Middle frontal gyrus (tissue), 1 donor: ENCODE measurements around the gene IRS2.

Experiments
- DNase-seq: peaks from one replicate; pipeline ENCODE4 v3.0.0-alpha.2; 2015; ENCODE audit warnings: low spot score; ENCODE audit errors: extremely low spot score

The IRS2 gene

DNA sequence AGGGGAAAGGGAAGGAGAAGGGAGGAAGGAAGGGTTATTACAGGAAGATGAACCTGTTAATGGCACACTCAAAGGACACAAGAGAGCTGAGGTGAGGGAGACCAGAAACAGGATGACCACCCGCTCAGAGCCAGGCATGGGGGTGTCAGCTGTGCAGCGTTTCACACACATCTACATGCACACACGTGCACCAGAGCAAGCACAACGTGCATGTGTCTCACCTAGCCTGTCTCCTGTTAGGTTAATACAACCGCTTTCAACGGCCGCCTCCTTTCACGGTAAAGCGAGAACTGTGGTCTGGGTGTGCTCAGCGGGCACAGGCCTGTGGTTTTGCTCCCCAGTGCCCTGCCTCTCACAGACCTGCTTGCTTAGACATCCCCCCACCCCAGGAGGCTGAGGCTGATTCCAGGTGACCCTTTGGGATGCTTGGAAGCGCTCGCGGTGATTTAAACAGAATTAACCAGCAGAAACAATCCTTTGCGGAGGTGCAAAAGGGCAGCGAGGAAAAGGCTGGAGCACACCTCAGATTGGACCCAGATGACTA, 27.4 kb downstream of the IRS2 start:
- DNase-seq: no peak

DNA sequence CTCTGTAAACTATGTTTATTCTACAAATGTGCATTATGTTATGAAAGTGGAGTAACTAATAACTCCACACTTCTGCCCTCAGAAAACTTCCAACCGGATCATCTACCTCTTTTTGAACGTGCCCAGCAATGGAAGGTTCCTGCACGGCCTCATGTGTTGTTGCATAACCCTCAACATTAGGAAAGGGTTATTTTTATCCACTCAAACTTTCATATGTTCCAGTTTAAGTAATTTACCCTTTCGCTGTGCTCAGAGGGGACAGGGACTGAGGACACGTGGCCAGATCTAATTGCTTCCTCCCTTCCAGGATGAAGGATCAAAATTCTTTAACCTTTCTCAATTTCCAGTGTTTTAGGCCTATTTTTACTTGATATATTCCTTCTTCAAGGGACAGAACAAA, 29.6 kb downstream of the IRS2 start:
- no peak for DNase-seq

DNA sequence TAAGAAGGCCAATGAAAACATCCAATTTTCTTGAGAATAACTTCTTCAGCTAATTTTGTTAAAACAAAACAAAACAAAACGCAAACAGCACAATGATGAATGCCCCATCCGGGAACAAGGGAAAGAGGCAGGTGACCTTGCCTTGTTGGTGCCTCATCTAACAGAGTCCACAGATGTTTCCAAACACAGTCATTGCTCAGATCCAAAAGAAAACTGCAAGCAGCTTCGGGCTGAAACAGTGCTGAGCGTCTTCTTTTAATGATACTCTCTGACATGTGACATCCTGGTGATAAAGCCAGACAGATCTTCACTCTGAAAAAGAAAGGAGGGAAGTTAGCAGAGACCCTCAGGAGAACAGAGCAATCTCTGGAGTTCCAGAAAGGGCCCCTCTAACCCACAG, 30.4 kb downstream of the IRS2 start:
- DNase-seq: no peak

DNA sequence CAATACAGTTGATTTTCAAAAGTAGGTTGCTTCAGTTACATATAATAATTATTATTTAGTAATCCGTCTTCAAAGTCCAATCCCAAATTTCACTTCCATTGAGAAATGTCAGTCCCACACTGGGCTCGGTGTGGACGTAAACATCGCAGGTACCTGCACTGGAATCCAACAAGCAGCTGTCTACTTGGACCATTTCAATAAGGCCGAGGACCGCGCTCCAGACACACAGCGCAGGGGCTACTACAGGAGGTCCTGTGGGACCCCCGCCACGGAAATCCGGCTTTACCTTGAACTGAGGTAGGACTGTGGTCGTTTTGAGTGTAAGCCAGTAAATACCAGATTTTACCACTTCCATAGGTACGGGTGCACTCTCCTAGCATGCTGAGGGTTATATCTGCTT, 30.8 kb downstream of the IRS2 start:
- DNase-seq: no peak

DNA sequence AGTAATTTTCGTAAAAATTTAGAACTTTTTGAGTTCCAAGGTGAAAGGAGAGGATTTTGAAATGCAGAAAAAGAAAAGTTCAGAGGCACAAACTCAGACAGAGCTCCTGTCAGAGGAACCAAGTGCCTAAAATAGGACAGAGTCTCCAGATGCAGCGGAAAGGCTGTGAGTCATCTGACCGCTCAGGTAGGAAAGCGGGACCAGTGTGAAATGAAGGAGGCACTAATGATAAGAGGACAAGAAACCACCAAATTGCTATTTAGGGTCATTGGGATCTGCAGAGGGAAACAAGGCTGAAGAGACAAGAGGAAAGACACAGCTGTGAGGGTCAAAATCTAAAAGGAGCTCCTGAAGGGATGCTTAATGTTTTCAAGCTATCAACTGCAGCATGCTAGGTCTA, 34.9 kb downstream of the IRS2 start:
- DNase-seq: no peak

DNA sequence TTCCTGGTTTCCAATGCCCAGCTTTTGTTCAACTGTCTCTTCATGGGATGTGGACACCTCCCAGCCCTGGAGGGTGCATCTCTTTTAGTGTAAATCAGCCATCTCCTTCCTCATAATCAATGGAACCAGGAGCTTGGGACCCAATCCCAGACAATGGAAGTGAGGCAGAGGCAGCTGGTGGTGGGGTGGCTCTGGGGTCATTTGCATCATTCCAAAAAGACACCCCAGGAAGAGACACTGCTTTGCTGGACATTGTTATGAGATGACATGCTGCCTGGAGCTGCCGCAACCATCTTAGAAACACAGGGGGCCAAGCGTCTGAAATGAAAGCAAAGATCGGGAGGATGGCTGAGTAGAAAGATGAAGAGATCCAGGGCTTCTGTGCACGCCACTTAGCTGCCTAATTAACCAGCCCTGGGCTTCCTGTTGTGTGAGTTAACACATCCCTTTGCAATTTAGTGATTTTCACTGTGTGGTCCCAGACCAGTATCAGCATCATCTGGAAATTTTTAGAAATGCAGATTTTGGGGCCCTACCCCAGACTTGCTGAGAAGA, 36.1 kb downstream of the IRS2 start:
- no peak for DNase-seq

DNA sequence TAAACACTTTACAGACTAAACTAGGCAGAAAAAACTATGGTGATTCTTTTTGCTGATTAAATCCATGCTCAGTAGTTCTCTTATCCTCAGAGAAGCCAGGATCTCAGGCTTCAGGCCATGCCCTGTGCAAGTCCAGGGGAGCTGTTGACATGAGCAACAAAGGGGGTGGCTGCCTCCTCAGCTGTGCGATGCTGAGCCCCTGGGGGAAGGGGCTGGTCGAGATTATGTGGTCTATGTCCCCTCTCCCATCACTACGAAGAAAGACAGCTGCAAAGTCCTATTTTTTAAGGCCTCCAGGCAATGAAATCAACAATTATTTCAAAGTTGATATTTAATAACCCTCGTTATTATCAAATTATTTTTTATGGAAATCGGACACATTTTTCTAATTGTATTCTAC, 37.0 kb downstream of the IRS2 start:
- no peak for DNase-seq

DNA sequence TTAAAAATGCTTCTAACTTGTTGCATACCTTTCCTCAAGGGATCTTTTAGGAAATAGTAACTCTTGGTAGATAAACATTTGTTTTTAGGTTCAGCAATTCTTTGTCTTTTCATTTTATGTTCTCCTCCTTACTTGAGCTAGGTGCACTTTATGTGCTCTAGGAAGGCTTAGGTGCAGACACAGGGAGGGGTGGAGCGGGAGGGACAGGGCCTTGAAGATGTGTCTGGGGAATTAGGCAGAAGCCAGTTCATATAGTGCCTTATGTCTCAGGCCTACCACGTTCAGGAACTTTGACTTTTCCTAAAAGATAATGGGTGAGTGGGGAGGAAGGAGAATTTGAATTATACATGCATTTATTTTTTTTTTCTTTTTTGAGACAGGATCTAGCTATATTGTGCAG, 37.7 kb downstream of the IRS2 start:
- no peak for DNase-seq

DNA sequence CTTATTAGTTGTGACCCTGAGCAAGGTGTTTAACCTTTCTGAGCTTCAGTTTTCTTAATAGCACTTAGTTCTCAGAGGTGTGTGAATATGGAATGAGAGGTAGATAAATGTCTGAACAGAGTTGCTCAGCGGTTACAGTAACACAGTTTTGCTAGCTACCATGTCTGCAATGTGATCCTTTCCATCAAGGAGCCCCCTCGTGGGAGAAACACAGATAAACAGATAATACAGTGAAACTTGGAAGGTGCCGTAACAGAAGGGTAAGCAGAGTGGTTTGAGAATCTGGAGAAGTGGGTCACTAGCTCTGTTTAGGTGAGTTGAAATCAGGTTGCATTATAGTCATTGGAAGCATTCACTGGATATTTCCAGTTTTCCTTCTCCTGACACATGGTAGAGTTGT, 38.9 kb downstream of the IRS2 start:
- DNase-seq: no peak

DNA sequence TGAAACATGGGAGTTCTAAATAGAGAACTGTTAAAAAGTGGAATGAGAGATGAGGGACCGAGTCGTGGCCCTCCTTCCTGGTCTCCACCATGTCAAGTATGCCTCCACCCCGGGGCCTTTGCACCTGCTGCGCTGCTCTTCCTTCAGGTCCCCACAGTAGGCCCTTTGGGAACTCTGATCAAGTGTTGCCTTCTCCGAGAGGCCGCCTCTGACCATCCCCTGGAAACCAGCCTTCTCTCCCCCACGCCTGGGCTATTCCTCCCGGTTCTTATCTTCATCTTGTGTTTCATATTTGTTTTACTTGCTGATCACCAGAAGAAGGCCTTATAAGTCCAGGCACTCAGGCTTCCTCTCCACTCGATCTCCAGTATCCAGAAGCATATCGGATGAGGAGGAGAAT, 40.0 kb downstream of the IRS2 start:
- DNase-seq: no peak

DNA sequence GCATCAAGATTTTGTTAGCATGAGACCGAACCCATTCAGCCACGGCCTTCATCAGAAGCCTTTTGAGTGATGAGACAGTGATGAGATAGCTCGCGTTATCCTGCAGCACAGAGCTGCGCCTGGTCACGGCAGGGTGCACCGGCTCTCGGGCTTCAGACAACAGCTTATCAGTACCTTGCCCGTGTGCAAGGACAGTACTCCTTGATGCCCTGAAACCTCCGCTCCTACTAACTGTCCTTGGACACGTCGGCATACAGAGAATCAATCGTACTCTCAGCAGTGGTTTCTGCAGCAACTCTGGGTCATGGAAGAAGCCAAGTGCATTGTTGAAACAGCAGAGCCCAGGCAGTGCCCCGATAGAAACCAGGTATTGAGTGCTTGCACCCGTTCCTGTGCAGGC, 40.7 kb downstream of the IRS2 start:
- no peak for DNase-seq

DNA sequence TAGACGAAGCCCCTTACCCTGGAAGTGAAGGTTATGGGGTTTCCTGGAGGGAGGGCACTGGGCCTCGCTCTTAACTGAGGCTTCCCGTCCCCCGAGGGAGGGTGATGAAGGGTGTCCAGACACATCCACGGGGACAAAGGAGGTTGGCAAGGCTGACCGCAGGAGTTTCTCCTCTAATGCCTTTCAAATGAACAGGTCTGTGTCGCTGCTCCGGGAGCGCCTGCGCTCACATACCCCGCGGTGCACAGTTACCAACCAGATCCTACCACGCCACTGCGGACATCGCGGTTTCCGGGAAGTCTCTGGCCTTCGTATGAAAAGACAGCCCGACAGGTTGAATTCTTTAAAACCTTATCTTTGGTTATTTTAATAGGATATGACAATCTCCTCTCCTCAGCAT, 41.3 kb downstream of the IRS2 start:
- no peak for DNase-seq

DNA sequence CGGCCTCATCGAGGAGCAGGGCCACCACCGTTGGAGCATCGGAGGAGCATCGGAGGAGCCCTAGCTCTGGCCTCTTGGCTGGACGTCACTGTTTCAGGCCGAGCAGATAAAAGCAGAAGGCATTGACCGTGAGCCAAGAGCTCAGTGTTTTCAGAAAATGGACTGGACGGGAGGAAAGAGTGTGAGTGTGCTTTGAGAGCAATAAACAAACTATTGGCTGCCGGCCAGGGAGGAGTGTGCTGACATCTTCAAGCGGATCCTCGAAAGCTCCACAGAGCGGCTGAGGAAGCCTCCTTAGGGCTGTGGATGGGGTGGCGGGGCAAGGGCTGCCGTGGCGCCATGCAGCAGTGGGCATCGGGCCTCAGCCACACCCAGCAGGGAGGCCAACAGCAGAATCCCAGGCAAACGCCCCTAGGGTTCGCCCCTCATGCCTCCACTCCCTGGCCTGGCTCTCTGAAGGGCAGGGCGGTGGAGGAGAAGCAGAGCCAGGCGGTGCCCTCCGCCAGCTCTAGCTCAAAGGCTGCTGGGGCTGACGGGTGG, 41.8 kb downstream of the IRS2 start:
- DNase-seq: no peak

DNA sequence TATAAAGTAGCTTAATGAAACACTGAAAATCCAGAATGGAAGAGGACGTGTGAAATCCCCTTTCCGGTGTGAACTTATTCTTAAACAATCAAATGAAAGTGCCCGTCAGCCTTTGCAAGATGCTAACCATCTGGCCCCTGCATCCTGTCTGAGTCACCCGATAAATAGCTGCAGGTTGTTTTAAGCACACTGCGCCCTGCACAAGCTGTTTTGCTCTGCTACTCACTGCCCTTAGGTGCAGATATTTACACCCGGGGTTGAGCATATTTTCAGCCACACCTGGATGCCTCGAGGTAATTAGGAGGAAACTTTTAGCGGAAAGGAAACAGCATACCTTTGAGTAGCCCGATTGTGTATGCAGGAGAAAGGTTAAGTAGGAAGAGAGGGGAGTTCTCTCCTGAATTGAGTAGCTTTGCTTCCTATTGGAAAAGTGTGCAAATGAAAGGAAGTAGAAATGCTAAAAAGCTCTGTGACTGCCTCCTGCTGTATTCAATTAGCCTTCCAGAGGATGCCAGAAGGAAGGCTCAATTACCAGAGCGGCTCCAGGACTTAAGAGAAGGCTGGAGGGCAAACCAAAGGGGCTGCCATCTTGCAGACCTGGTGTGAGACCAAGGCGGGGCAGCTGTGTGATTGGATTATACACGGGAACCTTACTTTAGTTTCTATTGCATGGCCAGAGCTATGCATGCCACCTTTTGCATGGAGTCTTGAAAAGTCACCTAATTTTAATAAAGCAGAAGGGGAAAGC, 42.5 kb downstream of the IRS2 start:
- no peak for DNase-seq

DNA sequence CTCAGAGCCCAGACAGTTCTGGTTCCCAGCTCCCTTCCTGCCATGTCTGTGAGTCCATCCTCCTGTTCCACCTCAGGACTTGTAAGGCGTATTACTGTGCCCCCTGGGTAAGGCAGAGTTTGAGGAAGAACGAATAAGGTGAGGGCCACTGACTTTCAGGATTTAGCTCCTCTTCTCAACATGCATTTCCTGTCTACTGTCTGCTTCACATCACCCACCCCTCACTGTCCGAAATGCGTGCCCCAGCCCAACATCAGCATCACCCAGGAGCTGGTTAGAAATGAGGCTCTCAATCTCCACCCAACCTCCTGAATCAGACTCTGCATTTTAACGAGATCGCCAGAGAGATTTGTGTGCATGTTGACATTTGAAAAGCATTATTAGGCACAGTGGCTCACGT, 44.4 kb downstream of the IRS2 start:
- no peak for DNase-seq

DNA sequence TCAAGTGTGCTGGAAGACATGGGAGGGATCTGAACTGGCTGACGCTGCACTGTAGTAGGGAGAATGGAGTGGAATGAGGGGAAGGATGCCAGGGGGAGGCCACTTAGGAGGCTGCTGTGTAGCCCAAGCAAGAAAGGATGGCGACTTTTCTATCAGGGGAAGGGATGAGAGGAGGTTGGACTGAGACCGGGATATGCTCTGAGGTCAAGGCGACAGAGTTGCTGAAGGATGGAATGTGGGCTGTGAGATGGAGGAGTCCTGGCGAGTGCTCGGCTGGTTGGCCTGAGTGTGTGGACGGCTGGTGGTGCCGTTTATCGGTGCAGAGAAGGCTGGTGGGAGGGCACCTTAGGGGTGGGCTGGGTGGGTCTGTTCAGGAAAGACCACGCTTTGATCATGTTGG, 45.7 kb downstream of the IRS2 start:
- DNase-seq: no peak

DNA sequence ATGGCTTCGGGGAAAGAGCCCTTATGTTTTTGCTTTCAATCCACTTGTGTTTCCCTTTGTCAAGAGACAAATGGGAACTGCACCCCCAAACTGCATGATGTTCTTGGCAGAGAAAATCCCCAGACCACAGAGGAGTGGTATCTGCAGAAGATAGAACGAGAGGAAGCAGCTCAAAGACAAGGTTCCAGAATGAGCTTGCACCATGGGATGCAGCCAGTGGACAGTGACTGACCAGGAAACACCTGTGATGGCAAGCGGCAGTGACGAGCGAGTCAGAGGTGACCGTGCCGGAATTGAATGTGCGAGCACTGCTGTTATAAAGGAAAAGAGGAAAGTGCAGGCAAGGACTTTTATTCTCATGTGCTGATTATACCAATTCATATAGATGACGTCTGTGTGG, 46.3 kb downstream of the IRS2 start:
- DNase-seq: no peak

DNA sequence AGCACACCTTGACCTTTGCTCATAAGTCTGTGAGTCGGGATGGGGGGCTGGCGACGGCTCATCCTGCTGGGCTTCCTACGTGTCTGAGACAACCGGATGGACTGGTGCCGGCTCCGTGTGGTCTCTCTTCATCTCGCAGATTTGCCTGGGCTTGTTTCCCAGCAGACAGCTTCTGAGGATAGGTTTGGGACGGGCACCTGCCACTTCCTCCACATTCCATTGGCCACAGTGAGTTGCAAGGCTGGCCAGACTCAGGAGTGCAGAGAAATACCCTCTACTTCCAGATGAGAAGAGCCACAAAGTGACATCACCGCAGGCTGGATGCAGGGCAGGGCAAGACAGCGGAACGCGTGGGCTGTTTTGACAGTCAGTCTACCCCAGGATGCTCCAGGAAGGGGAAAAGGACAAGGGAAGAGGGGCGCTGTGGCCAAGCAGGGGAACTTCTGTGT, 48.1 kb downstream of the IRS2 start:
- DNase-seq: no peak

DNA sequence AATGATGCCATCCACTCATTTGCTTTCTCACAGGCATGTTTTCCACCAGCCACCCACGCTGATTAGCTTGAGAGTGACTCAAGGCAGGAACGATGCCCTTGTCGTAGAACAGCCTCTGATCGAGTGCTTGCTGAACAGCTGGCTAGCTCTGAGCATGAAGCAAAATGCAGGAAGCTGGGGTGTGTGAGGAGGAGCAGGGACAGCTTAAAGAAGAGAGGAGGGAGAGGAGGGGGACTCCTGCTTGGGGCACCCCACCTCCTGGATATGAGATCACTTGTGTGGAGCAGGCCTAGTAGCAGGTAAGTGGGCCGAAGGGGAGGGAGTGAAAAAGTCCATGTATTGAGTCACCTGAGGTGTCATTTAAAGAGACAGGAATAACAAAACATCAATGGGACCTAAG, 48.8 kb downstream of the IRS2 start:
- DNase-seq: no peak

DNA sequence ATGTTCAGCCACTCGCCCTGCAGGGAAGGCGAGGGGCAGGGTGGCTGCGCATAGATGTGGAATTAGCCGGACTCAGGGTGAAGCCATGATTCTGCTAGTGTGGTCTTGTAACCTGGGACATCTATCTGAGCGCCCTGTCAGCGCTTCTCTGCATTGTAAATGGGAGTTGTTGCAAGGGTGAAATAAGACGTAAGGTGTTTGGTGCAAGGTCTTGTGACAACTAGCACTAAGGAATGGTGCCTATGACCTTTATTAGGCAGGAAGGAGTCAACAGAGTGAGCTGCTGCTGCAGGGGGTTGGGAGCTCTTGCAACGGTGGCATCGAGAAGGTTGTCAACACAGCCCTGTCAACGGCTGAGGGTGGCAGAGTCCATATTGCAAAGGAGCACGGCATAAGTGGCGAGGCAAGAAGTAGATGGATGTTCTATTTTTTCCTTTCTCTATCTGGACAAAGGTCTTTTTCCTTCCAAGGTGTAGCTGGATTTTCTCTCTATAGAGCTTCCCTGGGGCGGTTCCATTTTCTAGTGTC, 49.3 kb downstream of the IRS2 start:
- no peak for DNase-seq

DNA sequence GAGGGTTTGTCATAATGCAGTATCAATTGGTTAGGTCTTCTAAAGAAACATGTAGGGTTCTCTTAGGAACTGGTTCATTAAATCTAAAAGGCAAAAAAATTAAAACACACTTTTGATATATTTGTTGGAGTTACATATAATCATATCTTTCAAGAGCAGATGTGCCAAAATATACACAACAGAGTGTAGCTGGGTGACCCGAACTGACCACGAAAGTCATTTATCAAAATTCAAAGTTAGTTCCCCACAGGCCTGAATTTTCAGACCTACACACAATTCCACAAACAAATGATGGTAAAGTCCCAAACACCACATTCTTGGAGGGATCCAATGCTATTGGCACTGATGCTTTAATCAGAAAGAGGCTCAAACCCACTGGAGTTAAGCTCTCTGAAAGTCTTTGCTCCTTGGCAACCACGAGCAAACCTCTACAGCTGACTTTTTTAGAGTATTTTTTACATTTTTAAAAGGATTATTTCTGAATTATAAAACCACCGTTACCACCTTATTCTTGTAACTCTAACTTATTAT, 50.9 kb downstream of the IRS2 start:
- no peak for DNase-seq

DNA sequence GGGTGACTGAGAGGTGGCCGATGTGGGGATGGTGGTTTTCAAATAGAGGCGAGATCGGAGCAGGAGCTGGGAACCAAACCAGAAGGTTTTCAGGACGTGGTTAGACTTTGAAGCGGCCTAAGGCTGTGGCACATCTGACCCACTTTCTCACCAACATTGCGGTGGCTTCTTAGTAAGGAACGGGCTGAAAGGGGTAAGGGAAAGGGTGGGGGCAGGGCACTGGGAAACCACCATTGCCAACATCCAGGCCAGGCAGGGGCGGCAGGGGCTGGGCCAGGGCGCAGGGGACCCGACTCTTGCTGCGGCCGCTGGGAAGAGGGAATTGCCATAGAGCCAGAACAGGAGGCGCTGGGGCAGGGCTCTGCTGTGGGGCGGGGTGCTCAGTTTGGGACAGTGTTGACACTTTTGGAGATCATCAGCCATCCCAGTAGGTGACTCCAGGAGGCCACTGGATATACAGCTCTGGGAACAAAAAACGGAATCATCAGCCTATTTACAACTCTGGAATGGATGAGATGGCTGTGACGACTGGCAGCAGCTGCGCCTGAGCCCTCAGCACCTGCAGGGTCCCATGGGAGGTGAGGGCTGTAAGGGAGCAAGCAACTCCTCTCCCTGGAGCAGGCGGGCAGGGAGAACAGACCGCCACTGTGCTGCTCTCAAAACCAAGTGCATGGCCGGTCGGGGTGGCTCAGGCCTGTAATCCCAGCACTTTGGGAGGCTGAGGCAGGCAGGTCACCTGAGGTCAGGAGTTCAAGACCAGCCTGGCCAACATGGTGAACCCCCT, 52.2 kb downstream of the IRS2 start:
- no peak for DNase-seq
